Spleen (tissue), 11 donors: ENCODE results near the gene RAB4A. TPM values are rescaled to one million over a fixed set of nuclear protein-coding genes. Genes with fewer than 3 reads are reported as not detected.

ENCODE experiments used
- DNase-seq: peaks from one replicate; pipeline ENCODE4 v3.0.0-alpha.2; 2020
- H3K27ac ChIP-seq, 8 donors: fragments of 200-600 bp; sonication (generic) in 7 of 8; 1 replicate in 4 of 8; 2 replicates in 4 of 8; pipeline versions ENCODE4 v1.5.0 to v1.8.0; 2016 to 2021; ENCODE audit warnings: inconsistent platforms in 4 of 8, mild to moderate bottlenecking in 4 of 8, moderate library complexity in 1 of 8
- H3K27me3 ChIP-seq, 7 donors: fragments of 200-600 bp; sonication (generic) in 6 of 7; replicated peaks in 1 of 7; 1 replicate in 4 of 7; 2 replicates in 3 of 7; pipeline versions ENCODE4 v1.5.0 to v1.8.0; 2016 to 2021; ENCODE audit warnings: inconsistent platforms in 3 of 7, mild to moderate bottlenecking in 1 of 7
- H3K36me3 ChIP-seq, 6 donors: fragments of 200-600 bp; sonication (generic) in 5 of 6; 1 replicate in 4 of 6; 2 replicates in 2 of 6; pipeline versions ENCODE4 v1.5.0 to v1.8.0; 2016 to 2021; ENCODE audit warnings: inconsistent platforms in 2 of 6
- H3K4me1 ChIP-seq, 6 donors: fragments of 200-600 bp; sonication (generic) in 5 of 6; 1 replicate in 3 of 6; 2 replicates in 3 of 6; pipeline versions ENCODE4 v1.5.0 to v1.8.0; 2016 to 2021; ENCODE audit warnings: inconsistent platforms in 3 of 6
- H3K4me3 ChIP-seq, 8 donors: fragments of 200-600 bp; sonication (generic) in 7 of 8; 1 replicate in 4 of 8; 2 replicates in 4 of 8; pipeline versions ENCODE4 v1.5.0 to v1.8.0; 2016 to 2021; ENCODE audit warnings: inconsistent platforms in 4 of 8, mild to moderate bottlenecking in 4 of 8, moderate library complexity in 2 of 8
- H3K9me3 ChIP-seq, 8 donors: fragments of 200-600 bp; sonication (generic) in 7 of 8; 1 replicate in 4 of 8; 2 replicates in 4 of 8; pipeline versions ENCODE4 v1.5.0 to v1.8.0; 2016 to 2021; ENCODE audit warnings: inconsistent platforms in 4 of 8
- POLR2A ChIP-seq, 3 donors: fragments of 450-650 bp; IDR thresholded peaks; one replicate each; pipeline ENCODE4 v1.5.1; 2017; ENCODE audit warnings: antibody characterized with exemption in 3 of 3, mild to moderate bottlenecking in 1 of 3
- POLR2AphosphoS5 ChIP-seq, 3 donors: sonication (generic); formaldehyde crosslinking; IDR thresholded peaks; one replicate each; pipeline ENCODE4 v1.5.1; 2017; ENCODE audit warnings: antibody characterized with exemption in 3 of 3
- WGBS, 5 donors: extraction: QIAGEN DNeasy Blood & Tissue Kit in 3 of 5; methylation state at CpG; one replicate each; pipeline versions ENCODE4 v1.1.5 to v1.1.7; 2013 to 2018; 5-methylcytosine and 5-hydroxymethylcytosine counted together
- intact Hi-C: fragments of 100-400 bp; cut with DNase I; formaldehyde crosslinking; loops from one replicate; pipeline ENCODE4 v1.15.0; 2023; ENCODE audit warnings: low total_unique reads
- polyA plus RNA-seq, 3 donors: library from polyadenylated mRNA; stranded (reverse); fragments of 200-250 nt; gene quantifications; one replicate each; pipeline ENCODE4 v1.2.1, GENCODE V29; 2013
- total RNA-seq, 7 donors: library from RNA; depleted of rRNA in 3 of 7; stranded (reverse); fragments of >200 nt in 3 of 7; fragmentation: NEBNext Ultra II Directional in 4 of 7; extraction: Animal tissue kit (Norgen Biotek cat#: 25700) in 4 of 7; gene quantifications; one replicate each; pipeline versions ENCODE4 v1.1.0 to v1.2.1, GENCODE V29; 2016 to 2021
- TF ChIP-seq, protein P1 (sequence below), 11 experiments: fragments of 200-600 bp in 7 of 11; fragments of 450-650 bp in 4 of 11; sonication (generic) in 4 of 11; IDR thresholded peaks in 8 of 11; conservative IDR thresholded peaks in 3 of 11; 1 replicate in 7 of 11; 2 replicates in 4 of 11; pipeline versions ENCODE4 v1.4.0 to v1.8.0; 2016 to 2021; ENCODE audit warnings: antibody characterized with exemption in 11 of 11, inconsistent platforms in 4 of 11, mild to moderate bottlenecking in 1 of 11
- donor health status: healthy with polysubstance abuse.
- donor health status: DM: no; HTN: no; CAD: no; lungs with moderate emphysema.
- donor health status: DM: no; HTN: no; CAD: no.
- donor health status: Bipolar disorder and iron deficiency.
- donor health status: healthy.
- donor health status: DM: no; HTN: no; CAD: no.
- donor health status: DM: yes; HTN: yes; CAD: no.

RAB4A gene
- total and polyA plus RNA-seq, 10 donors, result 19.7 to 49.8 (median 27.0) TPM

DNA sequence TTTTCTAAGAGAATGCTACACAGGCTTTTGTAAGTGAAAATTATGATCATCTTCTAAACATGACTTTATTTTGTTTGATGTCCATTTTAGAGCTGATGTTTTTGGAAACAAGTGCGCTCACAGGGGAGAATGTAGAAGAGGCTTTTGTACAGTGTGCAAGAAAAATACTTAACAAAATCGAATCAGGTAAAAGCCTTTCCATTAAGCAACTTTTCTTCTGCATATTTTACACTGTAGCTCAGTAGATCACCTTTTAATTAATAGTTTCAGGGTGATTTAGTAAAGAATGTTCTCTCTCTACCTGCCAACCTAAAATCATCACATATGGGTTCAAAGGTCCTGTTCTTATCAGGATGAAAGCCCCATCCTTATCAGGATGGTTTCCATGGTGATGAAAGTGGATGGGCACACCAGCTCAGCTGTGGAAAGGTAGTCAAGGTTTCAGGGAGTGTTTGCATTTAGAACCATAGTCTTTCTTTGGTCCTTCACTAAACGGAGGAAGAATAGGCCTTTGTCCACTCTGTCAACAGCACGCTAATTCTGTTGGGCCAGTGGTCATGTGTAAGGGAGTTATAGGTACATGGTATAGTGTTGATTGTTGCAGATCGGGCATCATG lies 28.1 kb downstream of the RAB4A start:
- DNase-seq, result no peak
- WGBS, 5 donors, result 85 to 99% (median 96%) methylated on average over 5 of the region's 5 CpGs
- H3K9me3 ChIP-seq, result no peaks in the 10 kb centered on the region
- no peak overlapping the region for H3K4me3 ChIP-seq
- TF ChIP-seq POLR2AphosphoS5 (IDR thresholded peaks at IDR 0.05) (no peak), POLR2A (IDR thresholded peaks at IDR 0.05) (no peak)
- TF ChIP-seq, protein P1, sequence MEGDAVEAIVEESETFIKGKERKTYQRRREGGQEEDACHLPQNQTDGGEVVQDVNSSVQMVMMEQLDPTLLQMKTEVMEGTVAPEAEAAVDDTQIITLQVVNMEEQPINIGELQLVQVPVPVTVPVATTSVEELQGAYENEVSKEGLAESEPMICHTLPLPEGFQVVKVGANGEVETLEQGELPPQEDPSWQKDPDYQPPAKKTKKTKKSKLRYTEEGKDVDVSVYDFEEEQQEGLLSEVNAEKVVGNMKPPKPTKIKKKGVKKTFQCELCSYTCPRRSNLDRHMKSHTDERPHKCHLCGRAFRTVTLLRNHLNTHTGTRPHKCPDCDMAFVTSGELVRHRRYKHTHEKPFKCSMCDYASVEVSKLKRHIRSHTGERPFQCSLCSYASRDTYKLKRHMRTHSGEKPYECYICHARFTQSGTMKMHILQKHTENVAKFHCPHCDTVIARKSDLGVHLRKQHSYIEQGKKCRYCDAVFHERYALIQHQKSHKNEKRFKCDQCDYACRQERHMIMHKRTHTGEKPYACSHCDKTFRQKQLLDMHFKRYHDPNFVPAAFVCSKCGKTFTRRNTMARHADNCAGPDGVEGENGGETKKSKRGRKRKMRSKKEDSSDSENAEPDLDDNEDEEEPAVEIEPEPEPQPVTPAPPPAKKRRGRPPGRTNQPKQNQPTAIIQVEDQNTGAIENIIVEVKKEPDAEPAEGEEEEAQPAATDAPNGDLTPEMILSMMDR (IDR thresholded peaks at IDR 0.05 in 8 of 11, conservative IDR thresholded peaks at IDR 0.05 in 3 of 11), result no peak
- H3K27ac ChIP-seq, result no peak overlapping the region
- H3K36me3 ChIP-seq, result peaks cover 0 to 90% (median 36%) of the 10 kb centered on the region in 6 donors
- intact Hi-C loops, result no loop called here
- no peaks in the 10 kb centered on the region for H3K4me1 ChIP-seq
- no peaks in the 10 kb centered on the region for H3K27me3 ChIP-seq

DNA sequence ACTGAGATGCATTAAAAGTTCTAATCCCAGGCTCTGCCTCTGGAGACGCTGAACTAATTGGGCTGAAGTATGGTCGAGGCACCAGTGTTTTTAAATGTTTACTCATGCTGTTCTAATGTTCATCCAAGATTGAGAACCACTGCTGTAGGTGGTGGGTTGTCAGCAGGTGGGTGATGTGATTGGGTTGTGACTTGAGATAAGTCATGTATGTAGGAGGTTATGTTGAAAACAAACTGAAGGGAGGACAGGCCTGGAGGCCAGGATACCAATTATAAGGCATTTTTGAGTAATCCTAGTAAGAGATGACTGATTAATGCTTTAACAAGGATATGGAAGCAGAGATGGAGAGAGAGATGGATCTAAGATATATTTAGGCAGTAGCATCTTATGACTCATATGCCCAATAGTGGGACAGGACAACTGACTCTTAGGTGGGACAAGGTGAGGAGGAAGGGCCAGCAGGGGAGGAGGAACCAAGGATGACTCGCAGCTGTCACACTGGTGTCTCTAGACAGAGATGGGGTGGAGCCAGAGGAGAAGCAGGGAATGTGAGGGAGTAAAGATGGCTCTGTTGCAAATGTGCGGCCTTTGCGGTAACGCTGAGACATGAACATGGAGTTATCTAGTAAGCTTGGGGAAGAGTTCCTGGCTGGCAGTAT lies 29.3 kb downstream of the RAB4A start:
- Histone ChIP-seq H3K4me3 (no peak overlapping the region), H3K27me3 (no peaks in the 10 kb centered on the region), H3K27ac (no peak overlapping the region), H3K4me1 (no peaks in the 10 kb centered on the region), H3K36me3 (peaks cover 0 to 98% (median 42%) of the 10 kb centered on the region in 6 donors), H3K9me3 (no peaks in the 10 kb centered on the region)
- 83 to 95% (median 94%) methylated on average over 6 of the region's 6 CpGs for WGBS, 5 donors
- DNase-seq, result no peak
- no peak for TF ChIP-seq POLR2AphosphoS5 (IDR thresholded peaks at IDR 0.05)
- TF ChIP-seq, protein P1 (IDR thresholded peaks at IDR 0.05 in 8 of 11, conservative IDR thresholded peaks at IDR 0.05 in 3 of 11), result no peak
- TF ChIP-seq POLR2A (IDR thresholded peaks at IDR 0.05), result no peak
- intact Hi-C loops, result no loop called here

DNA sequence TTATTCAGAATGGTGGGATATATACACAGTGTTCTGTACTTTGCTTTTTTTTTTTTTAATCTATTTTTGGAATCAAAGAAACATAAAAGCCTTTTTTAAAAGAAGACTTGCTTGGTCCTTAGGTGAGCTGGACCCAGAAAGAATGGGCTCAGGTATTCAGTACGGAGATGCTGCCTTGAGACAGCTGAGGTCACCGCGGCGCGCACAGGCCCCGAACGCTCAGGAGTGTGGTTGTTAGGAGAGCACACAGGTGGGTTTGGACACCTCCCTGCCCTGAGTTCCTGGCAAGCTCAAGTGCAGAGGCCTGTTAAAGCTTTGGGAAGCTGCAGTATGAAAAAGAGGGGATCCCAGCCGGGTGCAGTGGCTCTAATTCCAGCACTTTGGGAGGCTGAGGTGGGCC lies 31.8 kb downstream of the RAB4A start:
- Histone ChIP-seq H3K27me3 (no peaks in the 10 kb centered on the region), H3K4me1 (no peaks in the 10 kb centered on the region), H3K9me3 (no peaks in the 10 kb centered on the region), H3K36me3 (peaks cover 0 to 95% (median 44%) of the 10 kb centered on the region in 6 donors), H3K4me3 (no peak overlapping the region), H3K27ac (no peak overlapping the region)
- 96 to 98% (median 97%) methylated on average over 8 of the region's 8 CpGs for WGBS, 5 donors
- DNase-seq, result no peak
- TF ChIP-seq POLR2AphosphoS5 (IDR thresholded peaks at IDR 0.05) (no peak), POLR2A (IDR thresholded peaks at IDR 0.05) (no peak)
- TF ChIP-seq, protein P1 (IDR thresholded peaks at IDR 0.05 in 8 of 11, conservative IDR thresholded peaks at IDR 0.05 in 3 of 11), result no peak
- intact Hi-C loops, result no loop called here

DNA sequence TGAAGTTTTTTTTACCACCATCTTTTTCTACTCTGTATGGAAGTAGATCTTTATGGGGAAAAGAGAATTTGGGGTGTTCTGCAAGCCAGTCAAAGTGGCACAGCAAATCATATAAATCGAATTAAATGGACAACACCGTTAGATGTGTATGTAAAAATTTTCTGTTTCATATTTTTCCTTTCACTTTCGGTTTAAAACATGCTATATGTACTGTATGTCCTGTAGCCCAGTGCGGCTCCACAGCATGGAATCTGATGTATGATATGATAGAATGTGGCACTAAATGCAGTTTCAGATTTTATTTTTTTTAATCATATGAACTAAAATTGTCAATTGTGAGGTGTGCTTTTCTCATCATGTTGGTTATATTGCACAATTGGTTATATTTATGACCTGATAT lies 32.9 kb downstream of the RAB4A start:
- H3K36me3 ChIP-seq, result peaks cover 0 to 95% (median 46%) of the 10 kb centered on the region in 6 donors

More for the DNA sequence above, 32.9 kb downstream of the RAB4A start:
- H3K27me3 ChIP-seq, result no peaks in the 10 kb centered on the region
- H3K4me1 ChIP-seq, result no peaks in the 10 kb centered on the region
- WGBS, 5 donors, result 79 to 91% (median 89%) methylated on average over 4 of the region's 4 CpGs
- intact Hi-C loops, result no loop called here
- no peak overlapping the region for H3K27ac ChIP-seq
- no peak for DNase-seq
- H3K9me3 ChIP-seq, result no peaks in the 10 kb centered on the region
- H3K4me3 ChIP-seq, result no peak overlapping the region
- TF ChIP-seq, protein P1 (IDR thresholded peaks at IDR 0.05 in 8 of 11, conservative IDR thresholded peaks at IDR 0.05 in 3 of 11), result no peak
- TF ChIP-seq POLR2A (IDR thresholded peaks at IDR 0.05) (no peak), POLR2AphosphoS5 (IDR thresholded peaks at IDR 0.05) (no peak)
